Breast epithelium (tissue), 3 donors: ENCODE data around the gene ADSS2.

Experiments used
- CTCF ChIP-seq, 3 donors: fragments of 450-650 bp; IDR thresholded peaks; one replicate each; pipeline ENCODE4 v1.5.1; 2016 to 2017; ENCODE audit warnings: antibody characterized with exemption in 3 of 3, mild to moderate bottlenecking in 3 of 3, moderate library complexity in 3 of 3
- POLR2A ChIP-seq: fragments of 450-650 bp; IDR thresholded peaks from one replicate; pipeline ENCODE4 v1.6.1; 2016; ENCODE audit warnings: antibody characterized with exemption, mild to moderate bottlenecking, moderate library complexity

- TF ChIP-seq CTCF (IDR thresholded peaks at IDR 0.05) (no peak), POLR2A (no peak)
Measured at GRCh38 chr1:244369256-244370057, 82.3 kb downstream of the ADSS2 start.
